ENCODE measurements around the gene KRTAP5-8.

GRCh38 chr11:71580057-71581003, 42.5 kb downstream of the KRTAP5-8 start:
- no peak for TF ChIP-seq EP300 (IDR thresholded peaks at IDR 0.05; ENCODE audit: borderline replicate concordance)
- peak; percentile 86 for TF ChIP-seq MAX (IDR thresholded peaks at IDR 0.05)
- TF ChIP-seq YY1 (IDR thresholded peaks at IDR 0.05; ENCODE audit: low read depth): 0 out of 2 replicates have a peak, but pooled peaks have one; percentile 25
- TF ChIP-seq EGR1 (IDR thresholded peaks at IDR 0.05): no peak
- TF ChIP-seq TAF1 (IDR thresholded peaks at IDR 0.05; ENCODE audit: low read depth): no peak
- no peak for TF ChIP-seq CEBPB (IDR thresholded peaks at IDR 0.05)
- TF ChIP-seq NFIC (IDR thresholded peaks at IDR 0.05): no peak
- peak; percentile 48 for TF ChIP-seq RAD21 (IDR thresholded peaks at IDR 0.05; ENCODE audit: low read depth)
- TF ChIP-seq, protein P1, sequence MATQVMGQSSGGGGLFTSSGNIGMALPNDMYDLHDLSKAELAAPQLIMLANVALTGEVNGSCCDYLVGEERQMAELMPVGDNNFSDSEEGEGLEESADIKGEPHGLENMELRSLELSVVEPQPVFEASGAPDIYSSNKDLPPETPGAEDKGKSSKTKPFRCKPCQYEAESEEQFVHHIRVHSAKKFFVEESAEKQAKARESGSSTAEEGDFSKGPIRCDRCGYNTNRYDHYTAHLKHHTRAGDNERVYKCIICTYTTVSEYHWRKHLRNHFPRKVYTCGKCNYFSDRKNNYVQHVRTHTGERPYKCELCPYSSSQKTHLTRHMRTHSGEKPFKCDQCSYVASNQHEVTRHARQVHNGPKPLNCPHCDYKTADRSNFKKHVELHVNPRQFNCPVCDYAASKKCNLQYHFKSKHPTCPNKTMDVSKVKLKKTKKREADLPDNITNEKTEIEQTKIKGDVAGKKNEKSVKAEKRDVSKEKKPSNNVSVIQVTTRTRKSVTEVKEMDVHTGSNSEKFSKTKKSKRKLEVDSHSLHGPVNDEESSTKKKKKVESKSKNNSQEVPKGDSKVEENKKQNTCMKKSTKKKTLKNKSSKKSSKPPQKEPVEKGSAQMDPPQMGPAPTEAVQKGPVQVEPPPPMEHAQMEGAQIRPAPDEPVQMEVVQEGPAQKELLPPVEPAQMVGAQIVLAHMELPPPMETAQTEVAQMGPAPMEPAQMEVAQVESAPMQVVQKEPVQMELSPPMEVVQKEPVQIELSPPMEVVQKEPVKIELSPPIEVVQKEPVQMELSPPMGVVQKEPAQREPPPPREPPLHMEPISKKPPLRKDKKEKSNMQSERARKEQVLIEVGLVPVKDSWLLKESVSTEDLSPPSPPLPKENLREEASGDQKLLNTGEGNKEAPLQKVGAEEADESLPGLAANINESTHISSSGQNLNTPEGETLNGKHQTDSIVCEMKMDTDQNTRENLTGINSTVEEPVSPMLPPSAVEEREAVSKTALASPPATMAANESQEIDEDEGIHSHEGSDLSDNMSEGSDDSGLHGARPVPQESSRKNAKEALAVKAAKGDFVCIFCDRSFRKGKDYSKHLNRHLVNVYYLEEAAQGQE (IDR thresholded peaks at IDR 0.05; ENCODE audit: low read depth): no peak
- no peak for TF ChIP-seq FOXM1 (IDR thresholded peaks at IDR 0.05; ENCODE audit: borderline replicate concordance, low read depth)
- TF ChIP-seq CREB1 (IDR thresholded peaks at IDR 0.05; ENCODE audit: low read depth): no peak
- TF ChIP-seq TCF12 (IDR thresholded peaks at IDR 0.05; ENCODE audit: low read depth): no peak

Data from Ishikawa (cell line).